GM21515 (cell line): ENCODE results near the gene CDH15.
A peak's percentile ranks its signal among the peaks of the same experiment; 100 is the strongest.

Source experiments
- ATAC-seq: cut with Tn5 transposase; IDR thresholded peaks from one replicate; pipeline ENCODE4 v1.9.1; 2021; ENCODE audit not compliant: unreplicated experiment

Gene CDH15

DNA sequence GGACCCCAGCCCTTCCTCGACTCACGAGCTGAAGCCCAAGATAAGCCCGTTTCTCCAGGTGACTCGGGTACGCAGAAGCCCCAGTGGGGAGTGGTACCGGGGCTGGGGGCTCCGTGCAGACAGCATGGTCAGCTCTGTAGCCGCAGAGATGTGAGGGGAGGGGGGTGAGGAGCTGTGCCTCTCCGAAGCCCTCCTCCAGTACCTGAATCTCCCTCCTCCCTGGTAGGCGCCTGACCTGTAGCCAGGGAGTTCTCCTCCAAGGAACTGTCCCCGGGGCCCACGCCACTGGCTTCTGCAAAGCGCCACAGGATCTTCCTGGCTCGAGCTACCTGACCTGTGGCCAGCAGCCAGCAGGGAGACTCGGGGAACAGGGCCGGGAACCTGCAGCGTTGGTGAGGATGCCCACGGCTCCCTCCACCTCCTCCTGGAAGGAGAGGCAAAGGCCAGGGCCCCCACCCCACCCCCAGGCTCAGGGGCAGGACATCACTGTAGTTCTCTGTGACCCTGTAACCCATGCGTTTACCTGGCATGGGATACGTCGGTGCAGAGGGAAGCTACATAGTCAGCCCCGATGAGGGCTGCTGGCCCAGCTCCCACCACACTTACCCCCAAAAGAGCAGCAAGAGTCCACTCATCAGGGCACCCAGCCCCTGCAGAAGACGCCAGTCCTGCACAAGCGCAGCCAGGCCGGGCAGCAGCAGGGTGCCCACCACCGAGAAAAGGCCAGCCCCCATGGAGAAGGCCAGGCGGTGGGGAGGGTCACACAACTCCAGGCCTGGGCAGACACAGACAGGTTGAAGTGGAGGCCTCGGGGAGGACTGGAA lies 27.1 kb downstream of the CDH15 start:
- ATAC-seq: no peak

- ATAC-seq: no peak
These were observed 27.9 kb downstream of the CDH15 start for GRCh38 chr16:89199241-89200123.

GRCh38 chr16:89200124-89200849 lies 28.7 kb downstream of the CDH15 start, which contains the start of gene SLC22A31:
Gene SLC22A31 (minus strand): TSS chr16:89200537. CDS start chr16:89200501, 36 bp downstream.
- no peak for ATAC-seq

GRCh38 chr16:89200850-89201411 lies 29.4 kb downstream of the CDH15 start:
- ATAC-seq: no peak

- no peak for ATAC-seq
These were observed 30.2 kb downstream of the CDH15 start for GRCh38 chr16:89201439-89202377.

DNA sequence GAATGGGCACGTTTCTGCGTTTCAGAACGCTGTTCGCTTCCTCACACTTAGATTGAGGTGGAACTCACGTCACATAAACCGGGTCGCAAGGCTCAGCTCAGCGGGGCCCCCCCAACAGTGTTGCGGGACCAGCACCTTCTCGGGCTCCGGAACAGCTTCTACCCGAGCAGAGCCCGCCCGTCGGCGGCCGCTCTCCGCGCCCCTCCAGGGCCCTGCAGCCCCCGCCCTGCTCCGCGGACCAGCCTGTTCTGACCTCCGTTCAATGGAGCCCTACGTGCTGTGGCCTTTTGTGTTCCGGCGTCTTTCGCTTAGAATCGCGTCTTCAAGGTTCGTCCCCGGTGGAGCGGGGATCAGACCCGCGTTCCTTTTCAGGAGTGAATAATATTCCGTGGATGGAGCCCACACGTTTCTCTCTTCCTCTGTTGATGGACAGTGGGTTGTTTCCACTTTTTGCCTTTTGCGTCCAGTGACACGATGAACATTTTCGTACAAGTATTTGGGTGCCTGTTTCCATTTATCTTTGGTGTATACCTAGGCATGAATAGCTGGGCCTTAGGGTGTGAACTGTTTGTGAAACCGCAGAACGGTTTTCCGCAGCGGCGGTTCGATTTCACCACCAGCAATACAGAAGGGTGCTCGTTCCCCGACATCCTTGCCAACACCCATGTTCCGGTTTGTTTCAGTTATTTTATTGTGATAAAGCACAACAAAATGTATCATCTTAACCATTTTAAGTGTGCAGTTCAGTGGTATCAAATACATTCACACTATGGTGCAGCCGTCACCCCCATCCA lies 31.1 kb downstream of the CDH15 start:
- ATAC-seq: no peak

DNA sequence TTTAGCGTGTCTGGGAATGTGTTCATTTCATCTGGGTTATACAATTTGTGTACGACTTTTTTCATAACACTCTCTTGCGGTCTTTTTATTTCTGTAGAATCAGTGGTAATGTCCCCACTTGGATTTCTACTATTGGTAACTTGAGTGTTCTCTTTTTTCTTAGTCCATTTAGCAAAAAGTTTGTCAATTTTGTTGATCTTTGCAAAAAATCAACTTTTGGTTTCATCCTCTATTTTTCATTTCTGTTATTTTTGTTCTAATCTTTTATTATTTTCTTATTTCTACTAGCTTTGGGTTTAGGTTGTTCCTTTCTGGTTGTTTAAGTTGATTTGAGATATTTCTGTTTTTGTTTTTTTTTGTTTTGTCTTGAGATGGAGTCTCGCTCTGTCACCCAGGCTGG lies 36.4 kb downstream of the CDH15 start:
- ATAC-seq: no peak

DNA sequence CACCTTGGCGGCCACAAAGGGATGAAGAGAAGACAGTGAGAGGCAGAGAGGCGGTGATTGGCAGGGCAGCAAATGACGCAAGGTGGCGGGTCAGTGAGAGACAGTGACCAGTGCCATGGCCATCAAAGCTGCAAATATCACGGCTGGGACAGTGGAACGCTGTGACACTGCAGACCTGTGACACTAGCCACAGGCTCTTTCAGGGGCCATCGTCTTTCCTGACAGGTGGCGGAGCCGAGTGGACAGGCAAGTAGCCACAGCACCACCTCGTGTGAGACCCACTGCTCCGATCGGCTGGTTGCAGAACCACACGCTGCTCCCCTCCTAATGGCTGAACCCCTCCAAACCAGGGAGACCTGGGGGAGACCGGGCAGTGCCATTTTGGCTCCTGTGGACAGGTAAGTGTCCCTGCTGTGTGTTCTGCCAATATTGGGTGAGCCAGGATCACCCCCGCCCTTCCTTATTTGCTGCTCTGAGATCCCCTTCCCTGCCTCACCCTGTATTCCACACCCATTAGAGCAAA lies 38.0 kb downstream of the CDH15 start:
- ATAC-seq: no peak

- no peak for ATAC-seq
These were observed 38.8 kb downstream of the CDH15 start for GRCh38 chr16:89210165-89210903.

GRCh38 chr16:89210904-89211515 lies 39.5 kb downstream of the CDH15 start:
- ATAC-seq: no peak

DNA sequence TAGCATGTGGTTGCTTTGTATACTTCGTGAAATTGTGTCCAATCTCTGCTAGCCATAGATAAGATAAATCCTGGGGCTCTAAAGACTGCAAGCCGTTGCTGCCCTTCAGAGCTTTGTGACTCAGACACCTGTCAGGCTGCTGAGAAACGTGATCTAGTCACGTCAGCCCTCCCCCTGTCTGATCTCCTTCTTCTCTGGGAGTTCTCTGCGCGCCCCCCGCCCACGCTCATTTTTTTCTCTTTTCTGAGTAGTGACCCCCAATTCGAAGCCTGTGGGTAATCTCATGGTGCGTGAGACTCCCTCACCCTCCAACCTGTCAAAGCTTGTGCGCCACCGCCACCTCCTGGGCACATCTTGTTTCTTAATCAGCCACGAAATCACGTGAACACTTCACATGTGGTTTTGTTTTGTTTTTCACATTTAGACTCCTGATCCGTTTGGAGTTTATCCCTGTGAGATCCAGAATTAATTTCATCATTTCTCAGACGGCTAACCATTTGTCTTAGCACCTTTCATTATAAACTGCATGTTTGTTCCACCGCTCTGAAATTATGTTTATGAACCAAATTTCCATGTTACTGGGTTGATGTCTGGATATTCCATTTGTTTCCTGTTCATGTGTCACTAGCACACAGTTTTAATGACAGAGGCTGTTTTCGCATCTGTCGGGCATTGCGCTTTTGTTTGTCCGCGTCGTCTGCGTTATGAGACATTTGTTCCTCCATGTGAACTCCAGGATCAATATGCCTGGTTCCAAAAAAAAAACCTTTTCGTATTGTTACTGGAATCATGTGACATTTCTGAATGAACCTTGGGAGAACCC lies 45.0 kb downstream of the CDH15 start:
- ATAC-seq: peak; percentile 44

DNA sequence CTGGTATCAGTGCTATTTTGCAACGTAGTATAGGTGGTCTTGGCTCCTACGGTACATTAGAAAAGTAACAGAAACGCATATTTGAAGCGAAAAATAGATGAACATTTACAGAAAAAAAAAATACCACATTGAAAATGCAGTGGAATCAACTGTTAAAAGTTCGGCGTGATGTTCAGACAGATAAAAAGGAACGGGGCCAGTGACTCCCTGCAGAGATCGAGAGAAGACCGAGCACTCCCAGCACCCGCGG lies 45.5 kb downstream of the CDH15 start:
- no peak for ATAC-seq

DNA sequence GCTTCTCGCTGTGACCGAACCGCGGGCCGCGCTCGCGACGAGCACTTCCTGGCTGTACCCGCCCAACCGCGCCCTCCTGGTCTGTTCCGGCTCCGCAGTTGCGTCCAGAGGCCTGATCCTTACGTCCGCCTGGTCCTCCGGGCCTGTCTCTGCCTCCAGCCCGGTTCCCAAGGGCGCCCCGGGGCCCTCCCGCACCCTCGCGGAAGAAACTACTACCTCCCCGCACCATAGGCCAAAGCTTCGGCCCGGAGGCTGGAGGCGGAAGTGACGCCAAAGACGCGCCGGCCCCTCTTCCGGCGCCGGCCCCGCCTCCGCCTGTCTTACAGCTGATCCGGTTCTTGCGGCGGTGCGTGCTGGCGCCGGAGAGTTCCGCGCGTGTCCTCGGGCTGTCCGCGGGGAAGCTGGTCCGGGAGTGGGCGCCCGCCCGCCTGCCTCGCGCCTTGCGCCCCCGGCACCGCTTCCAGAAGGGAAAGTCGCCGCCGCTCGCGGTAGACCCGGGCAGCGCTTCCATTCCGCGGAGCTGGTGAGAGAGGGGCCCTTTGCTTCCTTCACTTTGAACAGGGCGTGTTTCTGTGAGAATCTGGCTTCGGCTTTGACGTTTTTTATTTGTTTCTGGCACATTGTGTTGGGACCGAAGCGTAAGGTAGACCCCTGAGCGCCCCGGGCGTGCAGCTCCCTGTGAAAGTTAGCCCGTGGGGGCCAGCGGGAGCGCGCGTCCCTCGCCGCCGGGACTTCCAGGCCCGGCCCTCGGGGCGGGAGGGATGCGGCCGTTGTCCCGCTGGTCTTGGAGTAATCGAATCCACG lies 46.0 kb downstream of the CDH15 start, which contains the start of gene ZNF778:
Gene ZNF778 (plus strand): TSS at position 316 of the 804 bp plus-strand sequence. CDS start 3,425 bp downstream, outside the sequence.
- peak; percentile 71 for ATAC-seq

- no peak for ATAC-seq
These were observed 47.8 kb downstream of the CDH15 start for GRCh38 chr16:89219365-89219764.

- ATAC-seq: no peak
These were observed 50.1 kb downstream of the CDH15 start for GRCh38 chr16:89221604-89222003.

DNA sequence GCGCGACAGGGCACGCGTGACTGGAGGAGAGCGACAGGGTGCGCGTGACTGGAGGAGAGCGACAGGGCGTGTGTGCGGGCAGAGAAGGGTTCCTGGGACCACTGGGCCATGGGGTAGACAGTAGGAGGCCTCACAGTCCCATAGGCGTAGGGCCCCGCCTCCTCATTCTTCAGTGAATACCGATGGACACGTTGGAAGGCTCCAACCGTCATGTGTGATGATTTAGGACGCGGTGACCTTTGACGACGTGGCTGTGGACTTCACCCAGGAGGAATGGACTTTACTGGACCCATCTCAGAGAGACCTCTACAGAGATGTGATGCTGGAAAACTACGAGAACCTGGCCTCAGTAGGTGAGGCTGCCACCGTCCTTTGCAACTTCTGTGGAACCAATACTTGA lies 51.4 kb downstream of the CDH15 start:
- ATAC-seq: no peak
